ENCODE results near the gene GTSE1.
A peak's percentile ranks its signal among the peaks of the same experiment; 100 is the strongest.
"Not testable (repeated sequence)": the region's sequence is repeated elsewhere in the genome, so short reads cannot be mapped to it uniquely, and the experiment has no call there.

The GTSE1 gene

GRCh38 chr22:46263216-46263590 is 33.5 kb upstream of the GTSE1 start, which contains the start of gene PKDREJ:
TSS of gene PKDREJ (minus strand) at chr22:46263343. CDS start at chr22:46263322, 21 bp downstream.
- no peak within 1 kb of the TSS for H2BK5ac ChIP-seq (ENCODE audit: low read length)
- no peak within 1 kb of the TSS for H4K5ac ChIP-seq (ENCODE audit: low read length)
- peak within 1 kb of the TSS; percentile 84 for H3K56ac ChIP-seq (ENCODE audit: low read length)
- H4K8ac ChIP-seq (ENCODE audit: low read depth, low read length): no peak within 1 kb of the TSS
- H3K4ac ChIP-seq (ENCODE audit: low read depth, low read length): peak within 1 kb of the TSS; percentile 17
- H3K18ac ChIP-seq (ENCODE audit: low read length): peak within 1 kb of the TSS; percentile 57
- no peaks in the 10 kb centered on the region for H3K79me1 ChIP-seq (ENCODE audit: low read length)
- peak within 1 kb of the TSS; percentile 54 for H3K9ac ChIP-seq (ENCODE audit: low read length)
- no peaks in the 10 kb centered on the region for H3K4me1 ChIP-seq (ENCODE audit: control insufficient read depth, low read depth, low read length)
- no peak within 1 kb of the TSS for H3K4me3 ChIP-seq (ENCODE audit: low read length)
- DNase-seq: no peak
- H3K36me3 ChIP-seq (ENCODE audit: control insufficient read depth, insufficient read depth, low read length): no peaks in the 10 kb centered on the region
- no peaks in the 10 kb centered on the region for H3K79me2 ChIP-seq (ENCODE audit: control insufficient read depth, insufficient read depth, low read length)
- H3K23ac ChIP-seq (ENCODE audit: low read length): peak within 1 kb of the TSS; percentile 24
- H3K27ac ChIP-seq (ENCODE audit: low read depth, low read length): no peak within 1 kb of the TSS
- WGBS (ENCODE audit: extremely low coverage, insufficient coverage, low lambda C conversion rate): no CpG with 5 or more reads among the region's 30 CpGs
- H2BK15ac ChIP-seq (replicated peaks; ENCODE audit: low read depth): no peak within 1 kb of the TSS
- peak within 1 kb of the TSS; percentile 38 for H3K4me2 ChIP-seq (ENCODE audit: low read length)
- H3K27me3 ChIP-seq (ENCODE audit: insufficient read depth, low read length, poor library complexity): peaks cover 7% of the 10 kb centered on the region
- no peak within 1 kb of the TSS for H2BK120ac ChIP-seq (ENCODE audit: low read depth, low read length)
- H2AK5ac ChIP-seq (ENCODE audit: low read length): no peak within 1 kb of the TSS

GRCh38 chr22:46264520-46264919 is 32.1 kb upstream of the GTSE1 start:
- not testable (repeated sequence) for DNase-seq; H3K9ac ChIP-seq (ENCODE audit: low read length); H3K56ac ChIP-seq (ENCODE audit: low read length); H3K23ac ChIP-seq (ENCODE audit: low read length); H4K5ac ChIP-seq (ENCODE audit: low read length); H3K27ac ChIP-seq (ENCODE audit: low read depth, low read length); H3K4ac ChIP-seq (ENCODE audit: low read depth, low read length); H3K4me1 ChIP-seq (ENCODE audit: control insufficient read depth, low read depth, low read length); H3K79me1 ChIP-seq (ENCODE audit: low read length); H3K36me3 ChIP-seq (ENCODE audit: control insufficient read depth, insufficient read depth, low read length); H2BK5ac ChIP-seq (ENCODE audit: low read length); H3K79me2 ChIP-seq (ENCODE audit: control insufficient read depth, insufficient read depth, low read length); H4K8ac ChIP-seq (ENCODE audit: low read depth, low read length); H3K4me2 ChIP-seq (ENCODE audit: low read length); H2AK5ac ChIP-seq (ENCODE audit: low read length); H2BK15ac ChIP-seq (replicated peaks; ENCODE audit: low read depth); H3K4me3 ChIP-seq (ENCODE audit: low read length); H3K18ac ChIP-seq (ENCODE audit: low read length); H3K27me3 ChIP-seq (ENCODE audit: insufficient read depth, low read length, poor library complexity); H2BK120ac ChIP-seq (ENCODE audit: low read depth, low read length)
- no CpG with 5 or more reads among the region's 6 CpGs for WGBS (ENCODE audit: extremely low coverage, insufficient coverage, low lambda C conversion rate)

DNA sequence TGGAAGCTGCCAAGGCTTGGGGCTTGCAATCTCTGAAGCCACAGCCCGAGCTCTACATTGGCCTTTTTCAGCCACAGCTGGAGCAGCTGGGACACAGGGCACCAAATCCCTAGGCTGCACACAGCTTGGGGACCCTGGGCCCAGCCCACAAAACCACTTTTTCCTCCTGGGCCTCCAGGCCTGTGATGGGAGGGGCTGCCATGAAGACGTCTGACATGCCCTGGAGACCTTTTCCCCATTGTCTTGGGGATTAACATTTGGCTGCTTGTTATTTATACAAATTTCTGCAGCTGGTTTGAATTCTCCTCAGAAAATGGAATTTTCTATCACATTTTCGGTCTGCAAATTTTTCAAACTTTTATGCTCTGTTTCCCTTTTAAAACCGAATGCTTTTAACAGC is 31.0 kb upstream of the GTSE1 start:
- not testable (repeated sequence) for H2BK5ac ChIP-seq (ENCODE audit: low read length); H3K18ac ChIP-seq (ENCODE audit: low read length); H3K79me1 ChIP-seq (ENCODE audit: low read length); H2BK15ac ChIP-seq (replicated peaks; ENCODE audit: low read depth); DNase-seq; H3K9ac ChIP-seq (ENCODE audit: low read length); H3K4me3 ChIP-seq (ENCODE audit: low read length); H3K36me3 ChIP-seq (ENCODE audit: control insufficient read depth, insufficient read depth, low read length); H3K79me2 ChIP-seq (ENCODE audit: control insufficient read depth, insufficient read depth, low read length); H2AK5ac ChIP-seq (ENCODE audit: low read length); H3K4me1 ChIP-seq (ENCODE audit: control insufficient read depth, low read depth, low read length); H3K27me3 ChIP-seq (ENCODE audit: insufficient read depth, low read length, poor library complexity); H3K56ac ChIP-seq (ENCODE audit: low read length); H3K4ac ChIP-seq (ENCODE audit: low read depth, low read length); H4K8ac ChIP-seq (ENCODE audit: low read depth, low read length); H3K23ac ChIP-seq (ENCODE audit: low read length); H3K4me2 ChIP-seq (ENCODE audit: low read length); H3K27ac ChIP-seq (ENCODE audit: low read depth, low read length); H2BK120ac ChIP-seq (ENCODE audit: low read depth, low read length); H4K5ac ChIP-seq (ENCODE audit: low read length)
- no CpG with 5 or more reads among the region's 4 CpGs for WGBS (ENCODE audit: extremely low coverage, insufficient coverage, low lambda C conversion rate)

- Histone ChIP-seq H3K27ac (ENCODE audit: low read depth, low read length) (no peak within 1 kb of the TSS), H3K18ac (ENCODE audit: low read length) (peak within 1 kb of the TSS; percentile 51), H2BK120ac (ENCODE audit: low read depth, low read length) (no peak within 1 kb of the TSS), H2BK15ac (replicated peaks; ENCODE audit: low read depth) (no peak within 1 kb of the TSS), H3K79me2 (ENCODE audit: control insufficient read depth, insufficient read depth, low read length) (no peaks in the 10 kb centered on the region), H4K8ac (ENCODE audit: low read depth, low read length) (no peak within 1 kb of the TSS), H2BK5ac (ENCODE audit: low read length) (no peak within 1 kb of the TSS), H3K4me3 (ENCODE audit: low read length) (peak within 1 kb of the TSS; percentile 72), H3K79me1 (ENCODE audit: low read length) (no peaks in the 10 kb centered on the region), H4K5ac (ENCODE audit: low read length) (no peak within 1 kb of the TSS), H3K4me2 (ENCODE audit: low read length) (peak within 1 kb of the TSS; percentile 64), H3K4me1 (ENCODE audit: control insufficient read depth, low read depth, low read length) (no peaks in the 10 kb centered on the region), H3K27me3 (ENCODE audit: insufficient read depth, low read length, poor library complexity) (no peaks in the 10 kb centered on the region), H2AK5ac (ENCODE audit: low read length) (no peak within 1 kb of the TSS), H3K56ac (ENCODE audit: low read length) (peak within 1 kb of the TSS; percentile 89), H3K9ac (ENCODE audit: low read length) (peak within 1 kb of the TSS; percentile 85), H3K4ac (ENCODE audit: low read depth, low read length) (peak within 1 kb of the TSS; percentile 83), H3K36me3 (ENCODE audit: control insufficient read depth, insufficient read depth, low read length) (no peaks in the 10 kb centered on the region), H3K23ac (ENCODE audit: low read length) (peak within 1 kb of the TSS; percentile 72)
- DNase-seq: peak; percentile 77
- WGBS (ENCODE audit: extremely low coverage, insufficient coverage, low lambda C conversion rate): no CpG with 5 or more reads among the region's 74 CpGs
Observed at GRCh38 chr22:46267431-46268279, 29.0 kb upstream of the GTSE1 start, which contains the start of gene TTC38. TSS of gene TTC38 (plus strand) at chr22:46268008. CDS start at chr22:46268040, 32 bp downstream.

GRCh38 chr22:46269564-46269963 is 27.1 kb upstream of the GTSE1 start:
- Histone ChIP-seq H3K4me3 (ENCODE audit: low read length) (no peak overlapping the region), H3K79me2 (ENCODE audit: control insufficient read depth, insufficient read depth, low read length) (no peaks in the 10 kb centered on the region), H3K23ac (ENCODE audit: low read length) (no peak overlapping the region), H2BK15ac (replicated peaks; ENCODE audit: low read depth) (no peak overlapping the region), H2BK5ac (ENCODE audit: low read length) (no peak overlapping the region), H3K9ac (ENCODE audit: low read length) (no peak overlapping the region), H2BK120ac (ENCODE audit: low read depth, low read length) (no peak overlapping the region), H3K4me1 (ENCODE audit: control insufficient read depth, low read depth, low read length) (no peaks in the 10 kb centered on the region), H2AK5ac (ENCODE audit: low read length) (no peak overlapping the region), H3K18ac (ENCODE audit: low read length) (no peak overlapping the region), H3K79me1 (ENCODE audit: low read length) (no peaks in the 10 kb centered on the region), H3K56ac (ENCODE audit: low read length) (no peak overlapping the region), H3K4ac (ENCODE audit: low read depth, low read length) (no peak overlapping the region), H4K5ac (ENCODE audit: low read length) (no peak overlapping the region), H3K27me3 (ENCODE audit: insufficient read depth, low read length, poor library complexity) (no peaks in the 10 kb centered on the region), H3K36me3 (ENCODE audit: control insufficient read depth, insufficient read depth, low read length) (no peaks in the 10 kb centered on the region), H3K4me2 (ENCODE audit: low read length) (no peak overlapping the region), H4K8ac (ENCODE audit: low read depth, low read length) (no peak overlapping the region), H3K27ac (ENCODE audit: low read depth, low read length) (no peak overlapping the region)
- no peak for DNase-seq
- no CpG with 5 or more reads among the region's 11 CpGs for WGBS (ENCODE audit: extremely low coverage, insufficient coverage, low lambda C conversion rate)

Data from mesendoderm (in vitro differentiated cells).